HCT116 (cell line): ENCODE data around the gene RAMAC. TPM values are rescaled to one million over a fixed set of nuclear protein-coding genes. Genes with fewer than 3 reads are reported as not detected.

Experiments used
- ATAC-seq: fragments of 200-7000 bp; cut with Tn5 transposase; 2 replicates; pipeline ENCODE4 v1.9.1; 2020; ENCODE audit warnings: mild to moderate bottlenecking, moderate library complexity
- BruUV-seq: library from RNA; stranded (reverse); fragments of 400-500 nt; replicated peaks from 2 replicates; lab custom pipeline; 2021; lab: Mats Ljungman, UMichigan
- CTCF ChIA-PET: fragments of 300-600 bp; sonication (Branson Sonifier 250); formaldehyde crosslinking; loops from one replicate; lab custom pipeline; 2021; ENCODE audit warnings: antibody characterized with exemption; lab: Charles Lee
- POLR2A ChIA-PET: fragments of 300-600, 350-600 bp; sonication (Branson Sonifier 250); formaldehyde crosslinking; loops from one replicate; lab custom pipeline; 2021; ENCODE audit warnings: antibody characterized with exemption; lab: Charles Lee
- RAD21 ChIA-PET, 2 experiments: fragments of 300-600 bp; sonication (Branson Sonifier 250); formaldehyde crosslinking; loops; one replicate each; lab custom pipeline; 2023; ENCODE audit warnings: low total read pairs in 2 of 2; ENCODE audit not compliant: uncharacterized antibody in 2 of 2, unreplicated experiment in 2 of 2, low non-redundant PET in 1 of 2; lab: Charles Lee
- DNase-seq: peaks from one replicate; pipeline ENCODE4 v3.0.0-alpha.2; 2010; ENCODE audit warnings: low read depth, low spot score
- H2AFZ ChIP-seq: fragments of 200-600 bp; shearing (Covaris generic), sonication (generic); 2 replicates; pipeline ENCODE4 v1.6.1; 2017; ENCODE audit warnings: low read depth, mixed run types, mixed read lengths, antibody characterized with exemption, low read length; ENCODE audit not compliant: poor library complexity, severe bottlenecking
- H3K27ac ChIP-seq: 2 replicates; pipeline ENCODE4 v1.5.1; 2012; ENCODE audit warnings: low read depth, low read length
- H3K27me3 ChIP-seq: fragments of 200-600 bp; sonication (generic); 2 replicates; pipeline ENCODE4 v1.6.1; 2016; ENCODE audit warnings: mixed run types, low read length, mixed read lengths; ENCODE audit not compliant: insufficient read depth
- H3K36me3 ChIP-seq, 2 experiments: fragments of 200-500 bp in 1 of 2; fragments of 200-600 bp in 1 of 2; sonication (Bioruptor generic) in 1 of 2; sonication (generic) in 1 of 2; 2 replicates each; pipeline versions ENCODE4 v1.5.1 to v1.6.1; 2014 to 2016; ENCODE audit warnings: low read length in 2 of 2, inconsistent platforms in 1 of 2, mixed read lengths in 1 of 2, mixed run types in 1 of 2; ENCODE audit not compliant: insufficient read depth in 2 of 2, control insufficient read depth in 1 of 2
- H3K4me1 ChIP-seq, 2 experiments: fragments of 200-600 bp in 1 of 2; sonication (generic) in 1 of 2; 2 replicates each; pipeline versions ENCODE4 v1.5.1 to v1.6.1; 2012 to 2017; ENCODE audit warnings: low read length in 2 of 2, inconsistent platforms in 1 of 2, mild to moderate bottlenecking in 1 of 2, mixed read lengths in 1 of 2, mixed run types in 1 of 2, moderate library complexity in 1 of 2; ENCODE audit not compliant: insufficient read depth in 2 of 2, control insufficient read depth in 1 of 2
- H3K4me2 ChIP-seq: fragments of 200-600 bp; sonication (generic); 2 replicates; pipeline ENCODE4 v1.6.1; 2017; ENCODE audit warnings: mixed run types, low read length, mixed read lengths
- H3K4me3 ChIP-seq, 2 experiments: fragments of 200-600 bp in 1 of 2; sonication (generic) in 1 of 2; replicated peaks in 1 of 2; 2 replicates each; pipeline ENCODE4 v1.5.1; 2011 to 2016; ENCODE audit warnings: low read length in 2 of 2, control low read depth in 1 of 2, low read depth in 1 of 2, mild to moderate bottlenecking in 1 of 2, mixed read lengths in 1 of 2, mixed run types in 1 of 2
- H3K79me2 ChIP-seq: fragments of 200-600 bp; sonication (generic); 2 replicates; pipeline ENCODE4 v1.6.1; 2017; ENCODE audit warnings: mild to moderate bottlenecking, mixed run types, low read length, moderate library complexity, mixed read lengths; ENCODE audit not compliant: insufficient read depth
- H3K9ac ChIP-seq: fragments of 200-600 bp; sonication (generic); 2 replicates; pipeline ENCODE4 v1.6.1; 2016; ENCODE audit warnings: low read length, mixed read lengths
- H3K9me2 ChIP-seq: fragments of 200-600 bp; sonication (generic), shearing (Covaris generic); 2 replicates; pipeline ENCODE4 v1.6.1; 2017; ENCODE audit warnings: mixed run types, mild to moderate bottlenecking, moderate library complexity; ENCODE audit not compliant: insufficient read depth
- H3K9me3 ChIP-seq, 2 experiments: fragments of 200-500 bp in 1 of 2; fragments of 200-600 bp in 1 of 2; sonication (Bioruptor generic) in 1 of 2; sonication (generic) in 1 of 2; 2 replicates each; pipeline ENCODE4 v1.6.1; 2014 to 2017; ENCODE audit warnings: low read length in 2 of 2, mixed read lengths in 2 of 2, inconsistent platforms in 1 of 2, low read depth in 1 of 2, mild to moderate bottlenecking in 1 of 2, mixed run types in 1 of 2, moderate library complexity in 1 of 2; ENCODE audit not compliant: control insufficient read depth in 1 of 2, insufficient read depth in 1 of 2
- H4K20me1 ChIP-seq: fragments of 200-600 bp; sonication (generic), shearing (Covaris generic); 2 replicates; pipeline ENCODE4 v1.6.1; 2017; ENCODE audit warnings: mixed run types, mild to moderate bottlenecking, moderate library complexity; ENCODE audit not compliant: insufficient read depth
- EZH2 ChIP-seq: fragments of 200-600 bp; sonication (generic); IDR thresholded peaks from 2 replicates; pipeline ENCODE4 v1.6.1; 2017; ENCODE audit warnings: antibody characterized with exemption, mixed run types
- FOSL1 ChIP-seq: IDR thresholded peaks from 2 replicates; pipeline ENCODE4 v1.6.1; 2012; ENCODE audit warnings: low read depth
- JUND ChIP-seq: IDR thresholded peaks from 2 replicates; pipeline ENCODE4 v1.6.1; 2012
- POLR2A ChIP-seq: IDR thresholded peaks from 2 replicates; pipeline ENCODE4 v1.7.0; 2011; ENCODE audit warnings: borderline replicate concordance; ENCODE audit not compliant: insufficient read depth, insufficient read length; ENCODE audit errors: extremely low read depth
- POLR2AphosphoS5 ChIP-seq: IDR thresholded peaks from 2 replicates; pipeline ENCODE4 v1.6.1; 2011; ENCODE audit warnings: mild to moderate bottlenecking, low read depth, low read length, moderate library complexity
- RAD21 ChIP-seq: IDR thresholded peaks from 2 replicates; pipeline ENCODE4 v1.6.1; 2012; ENCODE audit warnings: low read depth, mild to moderate bottlenecking
- SIN3A ChIP-seq: IDR thresholded peaks from 2 replicates; pipeline ENCODE4 v1.6.1; 2012; ENCODE audit warnings: low read depth
- SRF ChIP-seq: IDR thresholded peaks from 2 replicates; pipeline ENCODE4 v1.6.1; 2012; ENCODE audit warnings: low read depth
- YY1 ChIP-seq: IDR thresholded peaks from 2 replicates; pipeline ENCODE4 v1.6.1; 2011; ENCODE audit warnings: low read length, low read depth, moderate library complexity, mild to moderate bottlenecking; ENCODE audit not compliant: insufficient replicate concordance; ENCODE audit errors: extremely low read depth
- ZFX ChIP-seq: fragments of 450-650 bp; IDR thresholded peaks from 2 replicates; pipeline ENCODE4 v1.6.1; 2017
- ZNF274 ChIP-seq: fragments of 200-500 bp; sonication (Bioruptor generic); IDR thresholded peaks from 2 replicates; pipeline ENCODE4 v1.6.1; 2014; ENCODE audit warnings: mild to moderate bottlenecking, low read depth, low read length, inconsistent platforms
- intact Hi-C: fragments of 100-400 bp; cut with micrococcal nuclease; formaldehyde crosslinking; loops from 2 replicates; pipeline ENCODE4 v1.10.0; 2022
- total RNA-seq: library from RNA; stranded (reverse); gene quantifications from one replicate; pipeline ENCODE4 v1.2.1, GENCODE V29; 2021; ENCODE audit not compliant: unreplicated experiment
- TF ChIP-seq, protein P1 (sequence below): IDR thresholded peaks from 2 replicates; pipeline ENCODE4 v1.6.1; 2011; ENCODE audit warnings: mild to moderate bottlenecking, low read length, moderate library complexity; ENCODE audit not compliant: insufficient replicate concordance; ENCODE audit errors: extremely low read depth
- TF ChIP-seq, protein P2 (sequence below): IDR thresholded peaks from 2 replicates; pipeline ENCODE4 v1.6.1; 2012; ENCODE audit warnings: low read depth

Gene RAMAC
- total RNA-seq, 1 experiment from 2014 or later = 16.5 TPM

DNA sequence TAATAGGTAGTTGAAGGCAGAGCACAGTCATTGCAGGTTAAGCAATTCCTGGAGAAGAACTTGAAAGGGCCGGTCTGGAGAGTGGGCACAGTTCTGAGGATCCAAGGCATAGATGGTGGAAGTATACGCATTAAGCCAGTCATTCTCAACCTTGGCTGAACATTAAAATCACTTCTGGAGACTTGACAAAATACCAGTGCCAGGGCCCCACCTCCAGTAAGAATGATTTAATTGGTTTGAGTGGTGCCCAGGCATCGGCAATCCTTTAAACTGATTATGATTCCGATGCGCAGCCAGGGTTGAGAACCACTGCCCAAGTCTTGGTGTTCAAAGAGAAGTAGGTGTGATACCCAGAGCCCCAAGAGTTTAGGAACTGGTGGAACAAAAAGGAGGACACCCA lies 26.6 kb upstream of the RAMAC start:
- ChIA-PET CTCF (no interaction called here), POLR2A (no interaction called here), RAD21 (no interaction called here)
- Histone ChIP-seq H3K4me2 (no peak overlapping the region), H3K79me2 (no peaks in the 10 kb centered on the region), H3K4me3 (no peak overlapping the region), H2AFZ (no peak overlapping the region), H4K20me1 (no peaks in the 10 kb centered on the region), H3K9ac (no peak overlapping the region), H3K9me3 (no peaks in the 10 kb centered on the region), H3K4me1 (no peaks in the 10 kb centered on the region), H3K9me2 (no peaks in the 10 kb centered on the region), H3K36me3 (no peaks in the 10 kb centered on the region), H3K27ac (no peak overlapping the region), H3K27me3 (no peaks in the 10 kb centered on the region)
- ATAC-seq (no peak), DNase-seq (no peak)
- TF ChIP-seq JUND (no peak), ZFX (no peak), YY1 (no peak)
- TF ChIP-seq, protein P1, sequence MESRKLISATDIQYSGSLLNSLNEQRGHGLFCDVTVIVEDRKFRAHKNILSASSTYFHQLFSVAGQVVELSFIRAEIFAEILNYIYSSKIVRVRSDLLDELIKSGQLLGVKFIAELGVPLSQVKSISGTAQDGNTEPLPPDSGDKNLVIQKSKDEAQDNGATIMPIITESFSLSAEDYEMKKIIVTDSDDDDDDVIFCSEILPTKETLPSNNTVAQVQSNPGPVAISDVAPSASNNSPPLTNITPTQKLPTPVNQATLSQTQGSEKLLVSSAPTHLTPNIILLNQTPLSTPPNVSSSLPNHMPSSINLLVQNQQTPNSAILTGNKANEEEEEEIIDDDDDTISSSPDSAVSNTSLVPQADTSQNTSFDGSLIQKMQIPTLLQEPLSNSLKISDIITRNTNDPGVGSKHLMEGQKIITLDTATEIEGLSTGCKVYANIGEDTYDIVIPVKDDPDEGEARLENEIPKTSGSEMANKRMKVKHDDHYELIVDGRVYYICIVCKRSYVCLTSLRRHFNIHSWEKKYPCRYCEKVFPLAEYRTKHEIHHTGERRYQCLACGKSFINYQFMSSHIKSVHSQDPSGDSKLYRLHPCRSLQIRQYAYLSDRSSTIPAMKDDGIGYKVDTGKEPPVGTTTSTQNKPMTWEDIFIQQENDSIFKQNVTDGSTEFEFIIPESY = no peak
- intact Hi-C loops = no loop called here
- BruUV-seq = no TSS peak

DNA sequence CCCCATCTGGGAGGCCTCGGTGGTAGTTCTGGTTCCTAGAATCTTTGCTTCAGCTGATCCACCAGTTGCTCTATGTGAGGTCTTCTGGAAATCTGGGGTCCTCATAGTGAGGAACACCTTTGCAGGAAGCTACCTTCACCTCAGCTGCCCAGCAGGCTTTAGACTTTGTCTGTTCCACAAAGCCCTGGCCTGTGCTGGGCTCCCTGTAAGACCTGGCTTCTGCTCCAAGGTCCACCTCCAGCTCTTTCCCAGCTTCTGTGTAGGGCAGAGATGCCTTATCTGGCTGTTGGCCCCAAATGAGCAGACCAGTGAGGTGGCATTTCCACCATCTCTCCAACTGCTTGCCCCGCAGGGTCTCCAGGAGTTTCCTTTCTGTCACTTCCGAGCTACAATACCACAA lies 25.2 kb upstream of the RAMAC start:
- ATAC-seq (no peak), DNase-seq (no peak)
- H3K4me2 ChIP-seq = no peak overlapping the region
- CTCF ChIA-PET = no interaction called here
- intact Hi-C loops = no loop called here
- no peak overlapping the region for H2AFZ ChIP-seq
- H3K9me3 ChIP-seq = no peaks in the 10 kb centered on the region
- H3K9ac ChIP-seq = no peak overlapping the region
- no peaks in the 10 kb centered on the region for H3K36me3 ChIP-seq
- no TSS peak for BruUV-seq
- H4K20me1 ChIP-seq = no peaks in the 10 kb centered on the region
- POLR2A ChIA-PET = no interaction called here
- no peaks in the 10 kb centered on the region for H3K79me2 ChIP-seq
- no peak overlapping the region for H3K4me3 ChIP-seq
- H3K27ac ChIP-seq = no peak overlapping the region
- no peaks in the 10 kb centered on the region for H3K27me3 ChIP-seq
- RAD21 ChIA-PET = no interaction called here
- H3K4me1 ChIP-seq = no peaks in the 10 kb centered on the region
- no peaks in the 10 kb centered on the region for H3K9me2 ChIP-seq
- TF ChIP-seq ZNF274 = no peak
- no peak for TF ChIP-seq EZH2
- TF ChIP-seq SIN3A = no peak
- TF ChIP-seq YY1 = no peak
- no peak for TF ChIP-seq POLR2AphosphoS5
- TF ChIP-seq POLR2A = no peak
- TF ChIP-seq FOSL1 = no peak
- TF ChIP-seq, protein P1 = no peak
- no peak for TF ChIP-seq SRF
- no peak for TF ChIP-seq RAD21
- TF ChIP-seq, protein P2, sequence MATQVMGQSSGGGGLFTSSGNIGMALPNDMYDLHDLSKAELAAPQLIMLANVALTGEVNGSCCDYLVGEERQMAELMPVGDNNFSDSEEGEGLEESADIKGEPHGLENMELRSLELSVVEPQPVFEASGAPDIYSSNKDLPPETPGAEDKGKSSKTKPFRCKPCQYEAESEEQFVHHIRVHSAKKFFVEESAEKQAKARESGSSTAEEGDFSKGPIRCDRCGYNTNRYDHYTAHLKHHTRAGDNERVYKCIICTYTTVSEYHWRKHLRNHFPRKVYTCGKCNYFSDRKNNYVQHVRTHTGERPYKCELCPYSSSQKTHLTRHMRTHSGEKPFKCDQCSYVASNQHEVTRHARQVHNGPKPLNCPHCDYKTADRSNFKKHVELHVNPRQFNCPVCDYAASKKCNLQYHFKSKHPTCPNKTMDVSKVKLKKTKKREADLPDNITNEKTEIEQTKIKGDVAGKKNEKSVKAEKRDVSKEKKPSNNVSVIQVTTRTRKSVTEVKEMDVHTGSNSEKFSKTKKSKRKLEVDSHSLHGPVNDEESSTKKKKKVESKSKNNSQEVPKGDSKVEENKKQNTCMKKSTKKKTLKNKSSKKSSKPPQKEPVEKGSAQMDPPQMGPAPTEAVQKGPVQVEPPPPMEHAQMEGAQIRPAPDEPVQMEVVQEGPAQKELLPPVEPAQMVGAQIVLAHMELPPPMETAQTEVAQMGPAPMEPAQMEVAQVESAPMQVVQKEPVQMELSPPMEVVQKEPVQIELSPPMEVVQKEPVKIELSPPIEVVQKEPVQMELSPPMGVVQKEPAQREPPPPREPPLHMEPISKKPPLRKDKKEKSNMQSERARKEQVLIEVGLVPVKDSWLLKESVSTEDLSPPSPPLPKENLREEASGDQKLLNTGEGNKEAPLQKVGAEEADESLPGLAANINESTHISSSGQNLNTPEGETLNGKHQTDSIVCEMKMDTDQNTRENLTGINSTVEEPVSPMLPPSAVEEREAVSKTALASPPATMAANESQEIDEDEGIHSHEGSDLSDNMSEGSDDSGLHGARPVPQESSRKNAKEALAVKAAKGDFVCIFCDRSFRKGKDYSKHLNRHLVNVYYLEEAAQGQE = no peak
